ENCODE measurements around the gene NEDD8.
A peak's percentile ranks its signal among the peaks of the same experiment; 100 is the strongest.

NEDD8 gene

DNA sequence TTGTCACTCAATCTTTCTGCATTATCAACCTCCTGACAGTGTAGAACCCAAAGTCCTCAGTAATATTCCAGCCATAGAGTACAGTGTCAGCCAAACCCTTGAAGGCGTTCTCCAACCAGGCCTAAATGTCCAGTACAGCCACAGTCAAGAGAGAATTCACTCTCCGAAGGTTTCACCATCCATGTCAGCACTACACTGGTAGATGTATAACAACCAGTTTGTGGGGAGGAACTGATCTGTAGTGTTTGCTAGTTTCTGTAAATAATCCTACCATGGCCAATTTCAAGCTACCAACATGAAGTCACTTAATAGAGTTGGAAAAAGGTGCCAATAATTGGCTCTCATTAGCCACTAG is 15.8 kb downstream of the NEDD8 start:
- H3K27me3 ChIP-seq (ENCODE audit: insufficient read depth, insufficient read length): no peaks in the 10 kb centered on the region
- peak overlapping the region; percentile 38 for H3K9ac ChIP-seq (ENCODE audit: insufficient read length, low read depth)
- no peaks in the 10 kb centered on the region for H3K9me3 ChIP-seq (ENCODE audit: insufficient read depth, low read length)
- no peak for DNase-seq (ENCODE audit: low read depth, low spot score)
- TF ChIP-seq SUZ12 (IDR thresholded peaks at IDR 0.05; ENCODE audit: extremely low read depth, insufficient read depth, insufficient read length): no peak
- TF ChIP-seq YY1 (IDR thresholded peaks at IDR 0.05; ENCODE audit: insufficient read depth, insufficient read length): no peak
- no peak for TF ChIP-seq ZNF274 (IDR thresholded peaks at IDR 0.05; ENCODE audit: low read depth, low read length)
- H3K4me3 ChIP-seq (ENCODE audit: insufficient read length, low read depth): no peak overlapping the region
- peaks cover 29% of the 10 kb centered on the region for H3K36me3 ChIP-seq (ENCODE audit: insufficient read depth, insufficient read length, low read length)
- no peaks in the 10 kb centered on the region for H3K4me1 ChIP-seq (ENCODE audit: insufficient read depth, insufficient read length)

GRCh38 chr14:24215495-24216344 is 16.4 kb downstream of the NEDD8 start, which contains the start of gene MDP1:
TSS of gene MDP1 (minus strand) at chr14:24216066. CDS start at chr14:24215955, 111 bp downstream.
- no peaks in the 10 kb centered on the region for H3K4me1 ChIP-seq (ENCODE audit: insufficient read depth, insufficient read length)
- no peaks in the 10 kb centered on the region for H3K27me3 ChIP-seq (ENCODE audit: insufficient read depth, insufficient read length)
- peak within 1 kb of the TSS; percentile 94 for H3K9ac ChIP-seq (ENCODE audit: insufficient read length, low read depth)
- peak; percentile 84 for DNase-seq (ENCODE audit: low read depth, low spot score)
- no peaks in the 10 kb centered on the region for H3K9me3 ChIP-seq (ENCODE audit: insufficient read depth, low read length)
- peak within 1 kb of the TSS; percentile 87 for H3K4me3 ChIP-seq (ENCODE audit: insufficient read length, low read depth)
- TF ChIP-seq SUZ12 (IDR thresholded peaks at IDR 0.05; ENCODE audit: extremely low read depth, insufficient read depth, insufficient read length) (no peak), YY1 (IDR thresholded peaks at IDR 0.05; ENCODE audit: insufficient read depth, insufficient read length) (peak; percentile 37), ZNF274 (IDR thresholded peaks at IDR 0.05; ENCODE audit: low read depth, low read length) (no peak)
- H3K36me3 ChIP-seq (ENCODE audit: insufficient read depth, insufficient read length, low read length): peaks cover 33% of the 10 kb centered on the region

GRCh38 chr14:24213866-24214662 is 18.1 kb downstream of the NEDD8 start:
- no peaks in the 10 kb centered on the region for H3K9me3 ChIP-seq (ENCODE audit: insufficient read depth, low read length)
- peaks cover 50% of the 10 kb centered on the region for H3K36me3 ChIP-seq (ENCODE audit: insufficient read depth, insufficient read length, low read length)
- H3K9ac ChIP-seq (ENCODE audit: insufficient read length, low read depth): peak overlapping the region; percentile 93
- no peak for DNase-seq (ENCODE audit: low read depth, low spot score)
- H3K27me3 ChIP-seq (ENCODE audit: insufficient read depth, insufficient read length): no peaks in the 10 kb centered on the region
- H3K4me1 ChIP-seq (ENCODE audit: insufficient read depth, insufficient read length): no peaks in the 10 kb centered on the region
- TF ChIP-seq SUZ12 (IDR thresholded peaks at IDR 0.05; ENCODE audit: extremely low read depth, insufficient read depth, insufficient read length) (no peak), ZNF274 (IDR thresholded peaks at IDR 0.05; ENCODE audit: low read depth, low read length) (no peak), YY1 (IDR thresholded peaks at IDR 0.05; ENCODE audit: insufficient read depth, insufficient read length) (no peak)
- no peak overlapping the region for H3K4me3 ChIP-seq (ENCODE audit: insufficient read length, low read depth)

GRCh38 chr14:24212924-24213865 is 19.0 kb downstream of the NEDD8 start, which contains the start of gene CHMP4A:
TSS of gene CHMP4A (minus strand) at chr14:24213488. CDS start at chr14:24213439, 49 bp downstream.
- no peak for TF ChIP-seq YY1 (IDR thresholded peaks at IDR 0.05; ENCODE audit: insufficient read depth, insufficient read length)
- Histone ChIP-seq H3K4me3 (ENCODE audit: insufficient read length, low read depth) (peak within 1 kb of the TSS; percentile 88), H3K4me1 (ENCODE audit: insufficient read depth, insufficient read length) (no peaks in the 10 kb centered on the region), H3K27me3 (ENCODE audit: insufficient read depth, insufficient read length) (no peaks in the 10 kb centered on the region), H3K36me3 (ENCODE audit: insufficient read depth, insufficient read length, low read length) (peaks cover 55% of the 10 kb centered on the region), H3K9me3 (ENCODE audit: insufficient read depth, low read length) (no peaks in the 10 kb centered on the region), H3K9ac (ENCODE audit: insufficient read length, low read depth) (peak within 1 kb of the TSS; percentile 93)
- peak; percentile 90 for DNase-seq (ENCODE audit: low read depth, low spot score)

GRCh38 chr14:24211311-24211710 is 20.9 kb downstream of the NEDD8 start:
- Histone ChIP-seq H3K4me1 (ENCODE audit: insufficient read depth, insufficient read length) (peaks cover 2% of the 10 kb centered on the region), H3K9me3 (ENCODE audit: insufficient read depth, low read length) (no peaks in the 10 kb centered on the region), H3K27me3 (ENCODE audit: insufficient read depth, insufficient read length) (no peaks in the 10 kb centered on the region), H3K36me3 (ENCODE audit: insufficient read depth, insufficient read length, low read length) (peaks cover 63% of the 10 kb centered on the region), H3K9ac (ENCODE audit: insufficient read length, low read depth) (no peak overlapping the region), H3K4me3 (ENCODE audit: insufficient read length, low read depth) (no peak overlapping the region)
- no peak for DNase-seq (ENCODE audit: low read depth, low spot score)
- TF ChIP-seq YY1 (IDR thresholded peaks at IDR 0.05; ENCODE audit: insufficient read depth, insufficient read length) (no peak), ZNF274 (IDR thresholded peaks at IDR 0.05; ENCODE audit: low read depth, low read length) (no peak), SUZ12 (IDR thresholded peaks at IDR 0.05; ENCODE audit: extremely low read depth, insufficient read depth, insufficient read length) (no peak)

DNA sequence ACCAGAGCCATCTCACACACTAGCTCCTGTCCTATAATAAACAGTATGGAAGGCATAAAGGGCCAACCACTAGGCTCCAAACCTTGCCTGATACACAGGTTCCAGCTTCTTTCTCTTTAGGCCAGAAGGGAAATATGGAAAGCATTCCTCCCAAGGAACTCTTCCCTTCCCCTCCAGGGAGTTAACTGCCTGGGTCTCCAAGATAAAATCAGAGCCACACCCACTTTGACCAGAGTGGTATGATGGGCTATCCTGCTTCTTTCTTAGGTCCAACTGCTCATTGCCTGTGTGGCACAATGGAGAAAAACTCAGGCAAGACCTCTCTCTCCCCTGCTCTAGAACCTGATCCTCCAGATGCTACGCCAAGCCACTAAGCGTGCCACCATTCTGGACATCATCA is 24.5 kb downstream of the NEDD8 start:
- TF ChIP-seq ZNF274 (IDR thresholded peaks at IDR 0.05; ENCODE audit: low read depth, low read length): no peak
- TF ChIP-seq YY1 (IDR thresholded peaks at IDR 0.05; ENCODE audit: insufficient read depth, insufficient read length): no peak
- TF ChIP-seq SUZ12 (IDR thresholded peaks at IDR 0.05; ENCODE audit: extremely low read depth, insufficient read depth, insufficient read length): no peak
- H3K27me3 ChIP-seq (ENCODE audit: insufficient read depth, insufficient read length): no peaks in the 10 kb centered on the region
- peaks cover 2% of the 10 kb centered on the region for H3K4me1 ChIP-seq (ENCODE audit: insufficient read depth, insufficient read length)
- H3K9me3 ChIP-seq (ENCODE audit: insufficient read depth, low read length): no peaks in the 10 kb centered on the region
- no peak for DNase-seq (ENCODE audit: low read depth, low spot score)
- H3K36me3 ChIP-seq (ENCODE audit: insufficient read depth, insufficient read length, low read length): peaks cover 64% of the 10 kb centered on the region
- H3K9ac ChIP-seq (ENCODE audit: insufficient read length, low read depth): no peak overlapping the region
- H3K4me3 ChIP-seq (ENCODE audit: insufficient read length, low read depth): no peak overlapping the region

All from NT2/D1 (cell line).